BE2C (cell line): ENCODE data around the gene BRD8.

Experiments
- DNase-seq: peaks from one replicate; pipeline ENCODE4 v3.0.0-alpha.2; 2020
- H3K27me3 ChIP-seq: fragments of 250-450 bp; sonication (Bioruptor Pico); 2 replicates; pipeline ENCODE4 v1.5.1; 2020; ENCODE audit warnings: mild to moderate bottlenecking
- H3K36me3 ChIP-seq: fragments of 250-450 bp; sonication (Bioruptor Pico); 2 replicates; pipeline ENCODE4 v1.5.1; 2020; ENCODE audit warnings: mild to moderate bottlenecking
- H3K4me1 ChIP-seq: fragments of 250-450 bp; sonication (Bioruptor Pico); 2 replicates; pipeline ENCODE4 v1.5.1; 2020
- H3K4me3 ChIP-seq: 2 replicates; pipeline ENCODE4 v1.5.1; 2011; ENCODE audit warnings: low read depth, low read length
- H3K9me3 ChIP-seq: fragments of 250-450 bp; sonication (Bioruptor Pico); 2 replicates; pipeline ENCODE4 v1.5.1; 2020
- TF ChIP-seq, protein P1 (sequence below): IDR thresholded peaks from 2 replicates; pipeline ENCODE4 v1.5.1; 2012; ENCODE audit warnings: mild to moderate bottlenecking, low read depth, low read length

BRD8 gene

DNA sequence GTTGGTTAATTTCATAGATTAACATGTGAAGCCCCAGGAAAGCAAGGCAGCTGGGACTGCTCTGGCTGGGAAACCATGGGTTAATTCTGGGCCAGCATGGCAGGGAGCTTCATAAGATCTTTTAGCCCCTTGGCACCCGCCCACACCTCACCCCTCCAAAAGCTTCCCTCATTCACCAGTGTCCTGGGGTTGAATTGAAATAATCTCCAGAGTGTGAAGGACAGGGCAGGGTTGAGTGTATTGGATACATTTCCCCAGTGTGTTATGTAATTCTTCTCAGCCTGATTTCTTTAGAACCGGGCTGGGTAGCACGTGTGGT lies 75.2 kb downstream of the BRD8 start:
- no peak for DNase-seq
- no peaks in the 10 kb centered on the region for H3K9me3 ChIP-seq
- H3K27me3 ChIP-seq = peaks cover 22% of the 10 kb centered on the region; the same call in 1 of the 2 replicates
- H3K4me3 ChIP-seq = no peak overlapping the region
- no peaks in the 10 kb centered on the region; the same call in 1 of the 2 replicates for H3K4me1 ChIP-seq
- H3K36me3 ChIP-seq = no peaks in the 10 kb centered on the region
- TF ChIP-seq, protein P1, sequence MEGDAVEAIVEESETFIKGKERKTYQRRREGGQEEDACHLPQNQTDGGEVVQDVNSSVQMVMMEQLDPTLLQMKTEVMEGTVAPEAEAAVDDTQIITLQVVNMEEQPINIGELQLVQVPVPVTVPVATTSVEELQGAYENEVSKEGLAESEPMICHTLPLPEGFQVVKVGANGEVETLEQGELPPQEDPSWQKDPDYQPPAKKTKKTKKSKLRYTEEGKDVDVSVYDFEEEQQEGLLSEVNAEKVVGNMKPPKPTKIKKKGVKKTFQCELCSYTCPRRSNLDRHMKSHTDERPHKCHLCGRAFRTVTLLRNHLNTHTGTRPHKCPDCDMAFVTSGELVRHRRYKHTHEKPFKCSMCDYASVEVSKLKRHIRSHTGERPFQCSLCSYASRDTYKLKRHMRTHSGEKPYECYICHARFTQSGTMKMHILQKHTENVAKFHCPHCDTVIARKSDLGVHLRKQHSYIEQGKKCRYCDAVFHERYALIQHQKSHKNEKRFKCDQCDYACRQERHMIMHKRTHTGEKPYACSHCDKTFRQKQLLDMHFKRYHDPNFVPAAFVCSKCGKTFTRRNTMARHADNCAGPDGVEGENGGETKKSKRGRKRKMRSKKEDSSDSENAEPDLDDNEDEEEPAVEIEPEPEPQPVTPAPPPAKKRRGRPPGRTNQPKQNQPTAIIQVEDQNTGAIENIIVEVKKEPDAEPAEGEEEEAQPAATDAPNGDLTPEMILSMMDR = no peak

DNA sequence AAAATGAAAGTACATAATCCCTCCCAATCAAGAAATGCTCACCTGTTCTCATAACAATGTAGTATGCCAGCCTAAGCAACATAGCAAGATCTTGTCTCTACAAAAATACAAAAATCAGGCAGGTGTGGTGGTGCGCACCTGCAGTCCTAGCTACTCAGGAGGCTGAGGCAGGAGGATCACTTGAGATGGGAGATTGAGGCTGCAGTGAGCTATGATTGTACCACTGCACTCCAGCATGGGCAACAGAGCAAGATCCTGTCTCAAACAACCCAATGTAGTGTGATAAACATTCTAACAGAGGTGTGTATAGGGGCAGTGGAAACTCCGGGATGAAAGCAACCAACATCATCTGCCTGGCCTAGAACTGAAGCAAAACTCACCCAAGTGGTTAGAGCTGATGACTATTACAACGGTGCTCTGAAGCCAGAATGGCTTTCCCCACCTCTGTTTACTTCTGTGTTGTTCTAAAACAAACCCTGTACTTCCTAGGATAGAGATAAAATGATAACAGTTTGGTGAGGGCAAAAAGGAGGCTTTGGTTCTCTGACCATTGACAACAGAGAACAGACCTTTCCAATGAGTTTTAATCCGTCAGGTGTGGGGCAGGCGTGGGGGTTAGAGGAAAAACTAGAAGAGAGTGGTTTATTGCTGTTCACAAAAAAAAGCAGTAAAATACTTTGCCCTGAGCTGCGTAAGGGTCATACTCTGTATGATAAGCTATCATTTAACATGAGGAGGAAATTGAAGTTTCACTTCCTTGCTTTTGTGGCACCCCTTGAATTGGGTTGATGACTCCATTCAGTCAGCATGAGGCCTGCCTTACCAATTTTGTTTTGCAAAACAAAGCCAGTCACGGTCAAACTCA lies 75.7 kb downstream of the BRD8 start:
- Histone ChIP-seq H3K36me3 (no peaks in the 10 kb centered on the region), H3K9me3 (no peaks in the 10 kb centered on the region), H3K27me3 (peaks cover 22% of the 10 kb centered on the region), H3K4me3 (no peak overlapping the region), H3K4me1 (no peaks in the 10 kb centered on the region; the same call in 1 of the 2 replicates)
- no peak for DNase-seq
- TF ChIP-seq, protein P1 = no peak

DNA sequence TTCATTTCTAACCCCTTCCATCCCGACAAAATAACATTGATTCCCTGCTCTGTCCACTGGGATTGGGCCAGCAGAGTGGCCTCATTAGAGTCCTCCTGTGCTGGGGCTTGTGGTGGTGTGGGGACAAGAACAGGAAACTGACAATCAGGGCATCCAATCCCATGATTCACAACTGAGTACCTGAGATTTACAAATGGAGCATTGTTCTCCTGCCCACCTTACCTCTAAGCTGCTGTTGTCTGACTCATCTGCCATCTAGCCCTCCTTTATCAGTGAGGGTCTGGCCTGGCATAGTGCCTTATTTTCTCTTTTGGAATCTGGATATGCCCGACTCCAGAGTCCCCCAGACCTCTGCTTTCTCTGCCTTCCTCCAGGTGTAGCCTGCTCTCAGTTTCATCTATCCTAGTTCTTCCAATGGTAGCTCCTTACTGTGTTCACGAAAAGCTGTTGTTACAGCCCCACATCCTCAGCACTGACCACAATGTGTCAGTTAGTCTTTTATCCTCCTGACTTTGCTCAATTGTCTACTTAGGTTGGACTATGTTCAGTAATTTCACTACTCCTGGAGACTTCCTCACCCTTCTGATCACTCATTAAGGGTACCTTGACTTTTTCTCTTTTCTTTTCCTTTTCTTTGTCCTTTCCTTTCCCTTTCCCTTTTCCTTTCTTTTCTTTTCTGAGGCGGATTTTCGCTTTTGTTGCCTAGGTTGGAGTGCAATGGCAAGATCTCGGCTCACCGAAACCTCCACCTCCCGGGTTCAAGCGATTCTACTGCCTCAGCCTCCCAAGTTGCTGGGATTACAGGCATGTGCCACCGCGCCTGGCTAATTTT lies 81.2 kb downstream of the BRD8 start:
- no peak for DNase-seq
- Histone ChIP-seq H3K27me3 (peaks cover 30% of the 10 kb centered on the region), H3K9me3 (no peaks in the 10 kb centered on the region), H3K4me3 (no peak overlapping the region), H3K36me3 (no peaks in the 10 kb centered on the region), H3K4me1 (no peaks in the 10 kb centered on the region)
- TF ChIP-seq, protein P1 = no peak

DNA sequence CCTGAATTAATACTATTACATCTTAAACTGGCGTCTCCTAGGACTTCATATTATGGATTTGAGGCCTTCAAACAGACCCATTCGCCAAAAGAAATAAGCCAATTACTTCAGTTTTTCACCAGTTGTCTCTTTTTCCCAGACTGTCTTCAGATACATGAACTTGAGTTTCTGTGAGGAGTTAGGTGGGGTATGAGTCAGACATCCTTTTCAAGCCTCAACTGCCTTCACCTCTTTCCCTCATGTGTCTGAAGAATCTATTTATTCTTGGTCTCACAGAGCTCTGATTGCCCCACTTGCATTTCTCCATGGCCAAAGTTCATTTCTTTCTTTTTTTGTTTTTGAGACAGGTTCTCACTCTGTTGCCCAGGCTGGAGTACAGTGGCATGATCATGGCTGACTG lies 82.1 kb downstream of the BRD8 start:
- no peaks in the 10 kb centered on the region for H3K36me3 ChIP-seq

DNA sequence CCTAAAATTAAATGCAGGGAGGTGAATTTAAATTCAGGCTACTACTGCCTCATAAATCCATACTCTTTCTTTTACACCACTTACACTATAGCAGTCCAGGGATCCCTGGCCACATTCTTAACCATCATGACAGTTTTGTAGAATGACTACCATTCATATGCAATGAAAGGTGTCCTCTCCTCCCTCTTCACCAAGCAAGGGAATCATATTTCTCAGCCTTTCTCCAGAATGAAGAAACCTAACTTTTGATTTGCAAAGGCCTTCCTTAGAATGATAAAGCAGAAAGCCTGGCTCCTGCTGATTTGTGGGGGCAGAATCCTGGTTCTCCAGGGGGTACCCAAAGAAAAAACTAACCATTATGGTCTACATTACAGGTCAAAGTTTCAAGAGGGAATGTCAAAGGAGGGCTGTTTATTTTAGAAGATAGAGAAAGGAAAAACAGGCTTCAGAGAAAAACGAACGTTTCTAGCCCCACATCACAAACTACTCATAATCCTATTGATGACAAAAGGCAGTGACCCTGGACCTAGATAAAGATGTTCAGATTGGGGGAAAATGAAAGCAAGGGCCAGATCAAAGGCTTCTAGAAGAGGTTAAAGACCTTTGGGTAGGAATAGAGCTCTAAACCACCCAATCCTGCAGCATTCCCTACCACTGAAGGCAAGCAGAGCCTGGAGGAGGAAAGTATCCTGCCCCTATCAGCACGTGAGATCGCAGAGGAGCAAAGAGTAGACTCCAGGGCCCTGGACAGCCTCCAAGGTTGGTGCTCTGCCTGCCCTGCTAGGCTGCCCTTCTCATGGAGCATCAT lies 83.1 kb downstream of the BRD8 start:
- Histone ChIP-seq H3K4me3 (no peak overlapping the region), H3K36me3 (no peaks in the 10 kb centered on the region), H3K9me3 (no peaks in the 10 kb centered on the region), H3K4me1 (no peaks in the 10 kb centered on the region), H3K27me3 (peaks cover 25% of the 10 kb centered on the region)
- TF ChIP-seq, protein P1 = no peak
- DNase-seq = no peak

More for the DNA sequence above, 82.1 kb downstream of the BRD8 start:
- TF ChIP-seq, protein P1 = no peak
- Histone ChIP-seq H3K27me3 (peaks cover 30% of the 10 kb centered on the region), H3K4me3 (no peak overlapping the region), H3K9me3 (no peaks in the 10 kb centered on the region), H3K4me1 (no peaks in the 10 kb centered on the region)
- DNase-seq = no peak
